Activated gamma-delta T cell (primary cell): ENCODE measurements around the gene CA6.
"Not testable (repeated sequence)": the region's sequence is repeated elsewhere in the genome, so short reads cannot be mapped to it uniquely, and the experiment has no call there.

ENCODE experiments used
- DNase-seq: peaks from one replicate; lab custom pipeline; 2025; lab: John Stamatoyannopoulos, UW

Gene CA6

DNA sequence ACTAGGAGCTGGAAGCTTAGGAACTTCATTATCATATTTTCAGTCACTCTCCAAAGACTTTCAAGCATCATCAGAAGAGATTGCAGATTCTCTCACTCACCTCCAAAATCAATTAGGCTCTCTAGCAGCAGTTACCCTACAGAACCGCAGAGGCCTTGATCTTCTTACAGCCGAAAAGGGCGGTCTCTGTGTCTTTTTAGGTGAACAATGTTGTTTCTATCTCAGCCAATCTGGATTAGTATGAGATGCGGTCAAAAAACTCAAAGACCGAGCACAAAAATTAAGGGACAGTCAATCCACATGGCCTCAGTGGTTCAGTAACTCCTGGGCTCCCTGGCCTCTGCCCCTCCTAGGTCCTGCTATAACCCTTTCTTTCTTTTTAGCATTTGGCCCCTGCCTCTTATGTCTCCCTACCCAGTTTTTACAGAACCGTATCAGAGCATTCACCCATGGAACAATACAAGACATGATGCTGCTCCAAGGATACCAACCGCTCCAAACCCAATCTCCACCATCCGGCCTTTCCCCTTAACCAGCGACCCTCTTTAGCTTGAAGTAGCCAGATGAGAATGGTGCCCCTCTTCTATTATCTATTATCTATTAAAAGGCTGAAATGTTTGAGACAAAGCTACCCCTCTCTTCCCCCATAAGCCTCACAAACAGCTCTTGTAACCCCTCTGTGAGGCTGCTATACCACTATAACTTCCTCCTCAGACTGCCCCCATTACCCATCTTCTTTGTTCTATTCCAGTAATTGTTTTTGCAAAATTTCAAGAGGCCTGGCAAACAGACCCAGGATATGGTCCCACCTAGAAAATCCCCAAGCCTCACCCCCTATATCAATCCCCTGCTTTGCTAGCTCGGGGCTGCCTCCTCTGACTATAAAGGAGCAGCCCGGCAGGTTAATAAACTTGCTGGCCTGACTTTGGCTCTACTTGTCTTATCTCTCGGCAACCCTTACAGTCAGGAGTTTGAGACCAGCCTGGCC, 18.7 kb upstream of the CA6 start:
- no peak for DNase-seq

- DNase-seq = no peak
Observed at GRCh38 chr1:8930116-8930515, 15.6 kb upstream of the CA6 start.

DNA sequence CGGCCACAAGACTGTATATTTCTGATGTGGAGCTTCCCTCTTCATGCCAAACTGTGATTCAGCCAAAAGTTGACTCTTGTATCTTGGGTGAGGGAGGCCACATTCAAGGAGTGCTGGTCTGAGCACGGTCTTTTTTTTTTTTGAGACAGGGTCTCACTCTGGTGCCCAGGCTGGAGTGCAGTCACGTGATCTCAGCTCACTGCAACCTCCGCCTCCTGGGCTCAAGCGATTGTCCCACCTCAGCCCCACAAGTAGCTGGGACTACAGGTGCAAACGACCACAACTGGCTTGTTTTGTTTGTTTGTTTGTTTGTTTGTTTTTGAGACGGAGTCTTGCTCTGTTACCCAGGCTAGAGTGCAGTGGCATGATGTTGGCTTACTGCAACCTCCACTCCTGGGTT, 8.6 kb upstream of the CA6 start:
- not testable (repeated sequence) for DNase-seq

- DNase-seq = no peak
Observed at GRCh38 chr1:8937701-8938100, 8.0 kb upstream of the CA6 start.

GRCh38 chr1:8938232-8938999, 7.3 kb upstream of the CA6 start:
- no peak for DNase-seq

GRCh38 chr1:8939000-8939265, 6.7 kb upstream of the CA6 start:
- DNase-seq = no peak

DNA sequence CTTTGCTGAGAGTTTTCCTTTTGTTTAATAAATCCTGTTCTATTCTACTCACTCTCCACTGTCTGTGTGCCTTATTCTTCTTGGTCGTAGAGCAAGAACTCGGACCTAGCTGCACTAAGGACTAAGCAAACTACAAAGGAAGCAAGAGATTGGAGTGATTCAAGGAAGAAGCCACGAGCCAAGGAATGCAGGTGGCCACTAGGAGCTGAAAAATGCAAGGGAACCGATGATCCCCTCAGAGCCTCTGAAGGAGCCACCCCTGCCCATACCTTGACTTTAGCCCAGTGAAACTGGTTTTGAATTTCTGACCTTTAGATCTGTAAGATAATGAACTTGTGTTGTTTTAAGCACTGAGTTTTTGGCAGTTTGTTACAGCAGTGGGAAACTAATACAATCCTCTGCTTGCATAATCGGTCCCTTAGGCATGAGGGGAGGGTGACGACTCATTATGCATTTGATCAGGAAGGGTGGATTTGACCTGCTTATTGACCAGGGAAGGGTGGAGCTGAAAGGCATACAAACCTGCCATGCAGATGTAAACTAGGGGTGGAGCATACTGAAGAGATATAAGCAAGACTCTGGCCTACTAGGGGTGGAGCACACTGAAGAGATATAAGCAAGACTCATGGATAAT, 6.2 kb upstream of the CA6 start:
- DNase-seq = no peak

DNA sequence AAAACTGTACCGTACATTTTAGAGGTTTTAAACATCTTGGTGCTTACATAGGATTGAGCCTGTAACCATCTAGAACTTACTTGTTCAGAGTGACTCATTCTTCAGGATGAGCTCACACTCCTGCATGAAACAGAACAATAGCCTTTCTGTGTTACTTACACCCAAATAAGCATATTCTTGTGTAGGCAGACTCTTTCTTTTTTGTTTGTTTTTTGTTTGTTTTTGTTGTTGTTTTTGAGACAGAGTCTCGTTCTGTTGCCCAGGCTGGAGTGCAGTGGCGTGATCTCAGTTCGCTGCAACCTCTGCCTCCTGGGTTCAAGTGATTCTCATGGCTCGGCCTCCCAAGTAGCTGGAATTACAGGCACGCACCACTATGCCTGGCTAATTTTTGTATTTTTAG, 3.8 kb upstream of the CA6 start:
- no peak for DNase-seq

GRCh38 chr1:8943498-8944405, 1.9 kb upstream of the CA6 start:
- no peak for DNase-seq

GRCh38 chr1:8947127-8947691, 1.5 kb downstream of the CA6 start:
- DNase-seq = no peak

DNA sequence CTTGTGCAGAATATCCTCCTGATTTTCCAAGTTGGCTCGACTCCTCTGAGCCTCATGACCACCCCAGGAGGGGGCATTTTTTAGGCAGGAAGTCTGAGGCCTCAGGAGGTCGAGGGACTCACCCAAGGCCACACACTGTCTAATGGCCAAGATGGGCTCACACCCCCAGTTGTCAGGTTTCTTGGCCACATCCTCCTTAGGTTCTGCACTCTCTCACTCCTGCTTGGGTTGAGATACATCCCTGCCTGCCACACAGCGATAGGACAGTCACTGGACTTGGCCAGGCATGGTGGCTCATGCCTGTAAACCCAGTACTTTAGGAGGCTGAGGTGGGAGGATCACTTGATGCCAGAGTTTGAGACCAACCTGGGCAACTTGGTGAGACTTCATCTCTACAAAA, 4.6 kb downstream of the CA6 start:
- DNase-seq = no peak

DNA sequence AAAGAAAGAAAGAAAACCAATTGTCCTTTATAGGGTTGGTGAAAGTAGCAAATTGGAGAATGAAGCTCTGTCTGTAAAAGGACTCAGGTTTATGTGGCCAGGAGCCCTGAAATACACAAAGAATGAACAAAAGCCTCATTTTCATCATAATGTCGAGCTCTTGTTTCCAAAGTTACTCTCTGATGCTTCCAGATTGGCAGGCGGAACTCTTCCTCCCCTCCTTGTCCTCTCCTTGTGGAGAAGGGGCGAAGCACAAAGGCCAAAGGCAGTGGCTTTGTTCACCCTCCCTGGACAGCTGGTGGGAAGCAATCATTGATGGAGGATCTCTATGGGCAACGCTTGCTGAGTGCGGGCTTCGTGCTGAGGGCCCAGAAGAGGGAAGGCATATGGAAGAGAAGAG, 5.6 kb downstream of the CA6 start:
- no peak for DNase-seq

DNA sequence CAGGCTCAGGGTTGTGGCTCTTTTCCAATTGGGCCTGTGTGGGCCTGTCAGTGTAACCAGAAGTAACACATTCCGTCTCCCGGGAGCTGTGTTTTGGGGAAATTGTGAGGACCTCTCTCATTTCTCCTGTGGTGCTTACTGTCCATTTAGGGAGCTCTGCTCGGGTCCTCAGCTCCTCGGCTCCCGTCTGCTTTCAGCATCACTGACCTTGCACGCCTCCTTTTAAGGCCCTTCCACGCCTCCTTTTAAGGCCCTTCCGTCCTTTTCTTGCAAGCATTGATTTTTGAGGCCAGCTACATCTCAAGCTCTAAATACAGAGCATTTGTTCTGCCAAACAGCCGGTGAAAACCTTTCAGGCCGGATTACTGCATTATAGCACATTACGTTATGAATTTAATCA, 9.7 kb downstream of the CA6 start:
- DNase-seq = no peak

- DNase-seq = no peak
Observed at GRCh38 chr1:8956461-8957349, 11.0 kb downstream of the CA6 start.

DNA sequence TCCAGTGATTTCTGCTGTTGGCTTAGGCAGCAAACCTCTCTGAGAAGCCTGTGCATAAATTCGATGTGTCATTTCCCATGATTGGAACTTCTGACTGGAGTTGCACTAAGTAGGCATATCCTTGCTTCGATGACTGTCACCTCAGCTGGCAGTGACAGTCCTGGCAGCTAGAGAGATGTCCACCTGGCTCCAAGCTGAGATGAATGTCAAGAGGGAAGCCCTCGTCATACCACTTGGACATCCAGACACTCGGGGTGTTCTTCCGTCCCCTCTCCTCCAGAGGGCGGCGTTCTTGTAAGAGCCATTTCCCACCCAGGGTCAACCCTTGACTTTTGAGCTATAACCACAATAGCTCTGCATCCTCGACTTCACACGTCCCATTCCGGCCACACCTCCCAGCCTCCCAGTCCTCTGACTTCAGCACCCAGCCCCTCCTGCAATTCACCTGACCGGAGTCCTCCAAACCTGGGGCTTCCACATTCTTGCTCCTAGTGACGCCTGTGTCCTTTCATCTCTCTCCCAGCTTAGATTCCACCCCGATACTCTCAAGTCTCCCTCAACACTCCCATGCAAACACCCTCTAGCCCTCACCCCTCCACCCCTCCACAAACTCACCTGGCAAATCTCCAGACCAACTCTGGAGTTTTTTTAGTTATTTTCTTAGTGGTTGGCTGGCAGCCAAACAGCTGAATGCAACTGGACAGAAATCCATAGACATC, 17.3 kb downstream of the CA6 start:
- no peak for DNase-seq

- no peak for DNase-seq
Observed at GRCh38 chr1:8963963-8964362, 18.3 kb downstream of the CA6 start.

- no peak for DNase-seq
Observed at GRCh38 chr1:8965121-8965820, 19.6 kb downstream of the CA6 start.

- no peak for DNase-seq
Observed at GRCh38 chr1:8966606-8967005, 20.9 kb downstream of the CA6 start.

- DNase-seq = not testable (repeated sequence)
Observed at GRCh38 chr1:8968902-8969301, 23.2 kb downstream of the CA6 start.
